ENCODE results near the gene FKBP11. TPM values are rescaled to one million over a fixed set of nuclear protein-coding genes. Genes with fewer than 3 reads are reported as not detected.
"Not testable (repeated sequence)": the region's sequence is repeated elsewhere in the genome, so short reads cannot be mapped to it uniquely, and the experiment has no call there.

FKBP11 gene
- total RNA-seq, 2 experiments from 2014 or later: 131 TPM

GRCh38 chr12:48932878-48933277 lies 7.6 kb upstream of the FKBP11 start:
- ChIA-PET CTCF (interaction anchor here (1.2 to 5.0 kb wide), 3 partner anchors 29 to 81 kb away, joined by 3 to 42 read pairs (median 6); partner anchors contain the start of gene DDX23), POLR2A (interaction anchor here (0.6 kb wide), 1 partner anchor 26 kb away, joined by 4 read pairs; no protein-coding TSS in a partner anchor)

- POLR2A ChIA-PET: interaction anchor here (0.7 kb wide), 1 partner anchor 57 kb away, joined by 3 read pairs; no protein-coding TSS in a partner anchor
- CTCF ChIA-PET: interaction anchor here (1.0 to 1.9 kb wide), 2 partner anchors 40 to 47 kb away, joined by 3 to 6 read pairs; partner anchors contain the start of gene WNT1
Observed at GRCh38 chr12:48930475-48930874, 5.2 kb upstream of the FKBP11 start.

GRCh38 chr12:48929551-48929950 lies 4.3 kb upstream of the FKBP11 start:
- POLR2A ChIA-PET: no interaction called here
- CTCF ChIA-PET: interaction anchor here (1.0 to 1.9 kb wide), 3 partner anchors 39 to 72 kb away, joined by 3 to 6 read pairs (median 3); partner anchors contain the start of gene WNT1

GRCh38 chr12:48927261-48927660 lies 2.0 kb upstream of the FKBP11 start:
- ChIA-PET POLR2A (no interaction called here), CTCF (interaction anchor here (0.6 to 1.4 kb wide), 3 partner anchors 9 to 96 kb away, joined by 5 to 6 read pairs (median 6); no protein-coding TSS in a partner anchor)

- ChIA-PET POLR2A (interaction anchor here (0.6 to 2.3 kb wide), 8 partner anchors 9 to 398 kb away, joined by 3 to 9 read pairs (median 4); partner anchors contain the start of genes DDX23 and TROAP), CTCF (interaction anchor here (0.8 to 2.8 kb wide), 16 partner anchors 9 to 145 kb away, joined by 3 to 15 read pairs (median 4); partner anchors contain the start of gene WNT1)
Observed at GRCh38 chr12:48924617-48925303, 532 bp downstream of the FKBP11 start.

- POLR2A ChIA-PET: interaction anchor here (0.6 to 1.6 kb wide), 3 partner anchors 26 to 71 kb away, joined by 3 to 5 read pairs (median 5); partner anchors contain the start of genes DDX23 and WNT1
- CTCF ChIA-PET: interaction anchor here (0.6 to 1.8 kb wide), 6 partner anchors 13 to 64 kb away, joined by 3 to 5 read pairs (median 4); partner anchors contain the start of gene WNT1
Observed at GRCh38 chr12:48923117-48923516, 2.2 kb downstream of the FKBP11 start.

- ChIA-PET CTCF (interaction anchor here (1.0 to 1.6 kb wide), 4 partner anchors 14 to 79 kb away, joined by 3 to 7 read pairs (median 4); partner anchors contain the start of gene RND1), POLR2A (interaction anchor here (0.6 kb wide), 1 partner anchor 8 kb away, joined by 8 read pairs; no protein-coding TSS in a partner anchor)
Observed at GRCh38 chr12:48917857-48918537, 7.3 kb downstream of the FKBP11 start.

GRCh38 chr12:48910196-48910595 lies 15.1 kb downstream of the FKBP11 start:
- CTCF ChIA-PET: interaction anchor here (1.5 to 2.5 kb wide), 3 partner anchors 9 to 78 kb away, joined by 3 to 7 read pairs (median 5); no protein-coding TSS in a partner anchor
- POLR2A ChIA-PET: interaction anchor here (0.6 kb wide), 1 partner anchor 46 kb away, joined by 4 read pairs; no protein-coding TSS in a partner anchor

GRCh38 chr12:48909698-48910097 lies 15.6 kb downstream of the FKBP11 start:
- CTCF ChIA-PET: interaction anchor here (1.5 to 2.5 kb wide), 2 partner anchors 9 to 78 kb away, joined by 3 to 7 read pairs; no protein-coding TSS in a partner anchor
- POLR2A ChIA-PET: not testable (repeated sequence)

- ChIA-PET CTCF (no interaction called here), POLR2A (no interaction called here)
Observed at GRCh38 chr12:48907245-48907644, 18.0 kb downstream of the FKBP11 start.

- ChIA-PET CTCF (interaction anchor here (0.6 to 6.5 kb wide), 17 partner anchors 9 to 101 kb away, joined by 3 to 46 read pairs (median 5); partner anchors contain the start of genes ARF3, DDN, DDX23 and FKBP11), POLR2A (no interaction called here)
Observed at GRCh38 chr12:48903982-48904411, 21.3 kb downstream of the FKBP11 start.

GRCh38 chr12:48903363-48903981 lies 21.8 kb downstream of the FKBP11 start:
- POLR2A ChIA-PET: no interaction called here
- CTCF ChIA-PET: interaction anchor here (0.8 to 6.5 kb wide), 15 partner anchors 10 to 96 kb away, joined by 3 to 46 read pairs (median 5); partner anchors contain the start of genes DDN, DDX23, FKBP11 and RND1

- POLR2A ChIA-PET: interaction anchor here (1.4 kb wide), 1 partner anchor 24 kb away, joined by 9 read pairs; the partner anchor contains the start of gene FKBP11
Observed at GRCh38 chr12:48901278-48901677, 24.0 kb downstream of the FKBP11 start.

GRCh38 chr12:48899651-48900050 lies 25.6 kb downstream of the FKBP11 start:
- POLR2A ChIA-PET: no interaction called here
- CTCF ChIA-PET: interaction anchor here (0.7 to 6.5 kb wide), 5 partner anchors 9 to 189 kb away, joined by 3 to 46 read pairs (median 3); partner anchors contain the start of genes DDX23 and FKBP11

More at GRCh38 chr12:48901278-48901677, 24.0 kb downstream of the FKBP11 start:
- CTCF ChIA-PET: interaction anchor here (0.6 to 6.5 kb wide), 7 partner anchors 9 to 1415 kb away, joined by 3 to 46 read pairs (median 3); partner anchors contain the start of genes DDX23 and FKBP11

- ChIA-PET POLR2A (no interaction called here), CTCF (interaction anchor here (1.0 to 1.4 kb wide), 2 partner anchors 10 to 41 kb away, joined by 3 to 5 read pairs; a partner anchor contains a TSS)
Observed at GRCh38 chr12:48894271-48894670, 31.0 kb downstream of the FKBP11 start.

GRCh38 chr12:48890657-48891418 lies 34.5 kb downstream of the FKBP11 start:
- ChIA-PET CTCF (interaction anchor here (0.5 to 4.3 kb wide), 30 partner anchors 9 to 333 kb away, joined by 3 to 75 read pairs (median 5); partner anchors contain the start of genes DDX23, FKBP11 and RND1), POLR2A (no interaction called here)

- ChIA-PET POLR2A (interaction anchor here (0.6 kb wide), 1 partner anchor 45 kb away, joined by 5 read pairs; no protein-coding TSS in a partner anchor), CTCF (interaction anchor here (0.5 to 4.3 kb wide), 19 partner anchors 9 to 199 kb away, joined by 3 to 75 read pairs (median 5); partner anchors contain the start of genes DDX23, FKBP11 and RND1)
Observed at GRCh38 chr12:48889679-48890078, 35.6 kb downstream of the FKBP11 start.

All from activated CD8-positive, alpha-beta memory T cell treated with anti-CD3 and anti-CD28 coated beads for 36 hours (primary cell).